DMS 273 treated with DMSO at 0.1 percent for 48 hours (cell line): ENCODE data around the gene ZBTB49.
"Not testable (repeated sequence)": the region's sequence is repeated elsewhere in the genome, so short reads cannot be mapped to it uniquely, and the experiment has no call there.

ENCODE experiments used
- DNase-seq: peaks from one replicate; lab custom pipeline; 2025; lab: John Stamatoyannopoulos, UW

Gene ZBTB49

DNA sequence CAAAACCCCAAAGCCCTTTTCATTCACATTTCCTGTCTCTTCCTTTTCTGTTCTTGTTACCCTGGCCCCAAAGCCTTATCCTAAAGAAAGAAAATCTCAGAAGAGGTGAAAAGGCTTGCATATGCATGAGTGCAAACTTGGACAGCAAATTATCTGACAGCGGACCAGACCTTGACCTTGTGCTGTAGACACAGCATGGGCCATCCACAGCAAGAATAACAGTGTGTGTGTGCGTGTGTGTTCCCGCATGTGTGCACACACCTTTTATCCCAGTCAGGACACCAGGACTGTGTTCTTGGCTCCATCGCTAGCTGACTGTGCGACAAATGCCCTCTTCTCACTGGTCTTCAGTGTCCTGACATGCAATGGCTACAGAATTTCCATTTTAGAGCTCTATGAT is 35.3 kb downstream of the ZBTB49 start:
- no peak for DNase-seq

DNA sequence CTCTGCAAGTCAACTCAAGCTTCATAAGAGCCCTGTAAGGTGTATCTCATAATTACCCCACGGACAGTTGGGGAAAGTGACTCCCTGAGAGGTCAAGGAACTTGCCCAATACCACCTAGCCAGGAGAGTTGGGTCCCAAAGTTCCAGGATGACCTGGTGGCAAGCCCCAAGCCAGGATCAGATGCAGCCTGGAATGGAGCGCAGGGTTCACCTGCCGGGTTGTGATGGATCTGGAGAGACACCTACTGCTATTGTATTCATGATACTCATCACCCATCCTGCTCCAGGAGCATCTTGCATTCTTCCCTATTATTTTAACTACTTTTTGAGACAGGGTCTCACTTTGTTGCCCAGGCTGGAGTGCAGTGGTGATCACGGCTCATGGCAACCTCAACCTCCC is 36.1 kb downstream of the ZBTB49 start:
- DNase-seq: no peak

DNA sequence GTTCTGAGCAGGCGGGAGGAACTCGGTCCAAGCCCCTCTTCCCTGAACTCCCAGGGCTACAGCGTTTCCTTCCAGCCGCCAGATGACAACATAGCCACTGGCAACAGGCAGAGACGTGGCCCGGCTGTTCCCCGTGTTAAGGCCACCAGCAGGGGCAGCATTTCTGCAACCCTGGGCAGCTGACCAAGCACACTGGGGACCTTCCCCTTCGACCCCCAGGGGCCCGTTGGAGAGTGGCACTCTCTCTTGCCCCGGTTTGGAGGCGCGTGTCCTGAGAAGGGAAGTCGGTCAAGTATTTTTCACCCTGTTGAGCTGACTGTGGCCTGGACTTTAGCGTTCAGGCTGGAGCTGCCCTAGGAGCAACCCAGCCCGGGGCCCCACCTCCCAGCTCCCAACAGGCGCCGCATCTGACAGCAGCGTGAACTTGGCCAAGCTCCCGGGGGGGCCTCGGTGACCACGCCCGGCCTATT is 37.6 kb downstream of the ZBTB49 start:
- no peak for DNase-seq

DNA sequence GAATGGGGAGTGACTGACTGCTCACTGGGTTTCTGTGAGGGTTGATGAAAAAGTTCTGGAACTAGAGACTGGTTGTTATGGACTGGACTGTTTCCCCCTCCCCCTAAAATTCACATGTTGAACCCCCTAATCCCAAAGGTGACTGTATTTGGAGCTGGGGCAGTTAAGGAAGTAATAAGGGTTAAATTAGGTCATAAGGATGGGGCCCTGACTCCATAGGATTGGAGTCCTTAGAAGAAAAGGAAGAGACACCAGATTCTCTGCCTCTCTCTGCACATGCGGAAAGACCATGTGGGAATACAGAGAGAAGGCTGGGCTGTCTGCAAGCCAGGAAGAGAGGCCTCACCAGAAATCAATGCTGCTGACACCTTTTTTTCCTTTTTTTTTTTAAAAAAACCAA is 38.2 kb downstream of the ZBTB49 start:
- DNase-seq: no peak

DNA sequence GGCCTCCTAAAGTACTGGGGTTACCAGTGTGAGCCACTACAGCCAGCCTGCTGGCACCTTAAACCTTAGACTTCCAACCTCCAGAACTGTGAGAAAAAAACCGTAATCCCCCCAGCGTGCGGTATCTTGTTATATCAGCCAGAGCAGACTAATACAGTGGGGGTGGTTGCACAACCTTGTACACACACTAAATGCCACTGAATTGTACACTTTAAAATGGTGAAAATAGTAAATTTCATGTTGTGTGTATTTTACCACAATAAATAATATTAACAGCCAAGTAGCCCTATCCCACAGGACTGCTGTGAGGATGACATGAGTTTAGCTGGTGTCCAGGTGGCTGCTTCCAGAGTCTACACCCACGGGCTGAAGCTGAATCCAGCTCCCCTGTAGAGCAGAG is 38.8 kb downstream of the ZBTB49 start:
- no peak for DNase-seq

DNA sequence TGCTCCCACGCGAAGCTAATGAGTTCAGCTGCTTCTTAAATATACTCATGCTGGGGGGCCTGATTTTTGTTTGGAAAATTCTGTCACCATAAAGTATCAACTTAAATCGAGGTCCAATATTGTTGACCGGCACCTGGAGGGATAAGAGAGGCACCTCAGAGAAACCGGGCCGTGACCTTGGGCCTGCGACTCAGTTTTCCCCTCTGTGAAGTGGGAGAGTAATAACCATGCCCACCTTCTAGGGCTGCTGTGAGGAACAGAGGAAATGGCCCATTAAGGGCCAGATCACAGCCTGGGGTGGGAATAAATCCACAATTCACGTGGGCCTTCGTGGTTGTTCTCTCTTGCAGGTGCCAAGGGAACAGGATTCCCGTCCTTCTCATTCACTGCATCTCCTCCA is 39.4 kb downstream of the ZBTB49 start:
- no peak for DNase-seq

DNA sequence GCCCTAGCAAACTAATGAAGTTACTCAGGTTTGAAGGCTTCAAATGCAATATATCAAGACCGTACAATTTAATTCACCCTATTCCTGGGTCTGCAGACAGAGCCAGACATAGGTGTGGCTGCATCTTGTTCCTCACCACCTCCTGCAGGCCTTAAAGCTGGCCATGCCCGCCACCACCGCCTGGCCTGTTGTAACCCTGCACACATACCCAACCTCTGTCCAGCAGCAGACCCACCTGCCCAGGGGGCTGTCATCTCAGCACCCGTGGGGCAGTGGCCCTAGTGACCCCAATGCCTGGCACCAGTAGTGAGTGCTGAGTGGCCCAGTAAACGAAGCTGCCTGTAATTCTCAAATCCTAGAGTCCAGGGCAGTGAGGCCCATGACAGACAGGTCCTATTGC is 40.7 kb downstream of the ZBTB49 start:
- DNase-seq: no peak

DNA sequence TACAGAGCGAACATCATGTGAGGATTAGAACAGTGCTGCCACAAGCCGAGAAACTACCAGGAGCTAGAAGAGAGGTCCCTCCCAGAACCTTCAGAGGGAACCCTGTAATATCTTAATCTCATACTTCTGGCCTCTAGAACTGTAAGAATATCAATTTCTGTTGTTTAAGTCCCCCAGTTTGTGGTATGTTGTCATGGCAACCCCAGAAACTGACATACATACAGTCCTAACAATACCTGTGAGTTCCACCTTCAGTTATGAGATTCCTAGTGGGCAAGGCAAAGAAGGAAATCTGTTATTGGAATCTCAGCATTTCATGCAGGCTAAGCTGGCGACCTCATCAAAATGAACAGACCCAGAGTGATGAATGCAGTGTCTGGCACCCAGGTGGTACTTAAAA is 42.5 kb downstream of the ZBTB49 start:
- DNase-seq: no peak

DNA sequence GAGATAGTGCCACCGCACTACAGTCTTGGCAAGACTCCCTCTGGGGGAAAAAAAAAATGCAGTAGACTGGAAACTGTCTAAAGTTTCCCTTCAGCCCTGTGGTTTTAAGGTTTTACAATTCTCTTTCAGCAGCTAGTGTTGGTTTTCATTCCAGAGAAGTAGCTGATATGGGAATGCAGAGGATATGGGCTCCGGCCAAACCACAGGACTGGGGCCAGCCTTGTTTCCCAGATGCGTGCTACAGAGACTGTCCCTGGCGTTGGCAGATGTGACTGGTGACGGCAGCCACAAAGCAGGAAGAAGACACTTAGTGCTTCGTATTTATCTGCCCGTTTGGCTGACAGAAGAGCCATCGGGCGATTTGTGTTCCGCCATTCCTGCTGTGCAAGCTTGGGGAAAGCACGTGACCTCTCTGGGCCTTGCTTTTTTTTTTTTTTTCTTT is 43.2 kb downstream of the ZBTB49 start:
- DNase-seq: no peak

DNA sequence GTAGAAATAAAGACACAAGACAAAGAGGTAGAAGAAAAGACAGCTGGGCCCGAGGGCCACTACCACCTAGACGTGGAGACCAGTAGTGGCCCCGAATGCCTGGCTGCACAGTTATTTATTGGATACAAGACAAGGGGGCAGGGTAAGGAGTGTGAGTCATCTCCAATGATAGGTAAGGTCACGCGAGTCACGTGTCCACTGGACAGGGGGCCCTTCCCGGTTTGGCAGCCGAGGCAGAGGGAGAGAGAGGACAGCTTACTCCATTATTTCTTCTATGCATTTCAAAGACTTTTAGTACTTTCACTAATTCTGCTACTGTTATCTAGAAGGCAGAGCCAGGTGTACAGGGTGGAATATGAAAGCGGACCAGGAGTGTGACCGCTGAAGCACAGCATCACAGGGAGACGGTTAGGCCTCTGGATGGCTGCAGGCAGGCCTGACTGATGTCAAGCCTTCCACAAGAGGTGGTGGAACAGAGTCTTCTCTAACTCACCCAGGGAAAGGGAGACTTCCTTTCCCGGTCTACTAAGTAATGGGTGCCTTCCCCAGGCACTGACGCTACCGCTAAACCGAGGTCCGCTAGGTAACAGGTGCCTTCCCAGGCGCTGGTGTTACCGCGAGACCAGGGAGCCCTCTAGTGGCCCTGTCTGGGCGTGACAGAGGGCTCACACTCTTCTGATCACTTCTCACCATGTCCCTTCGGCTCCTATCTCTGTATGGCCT is 44.9 kb downstream of the ZBTB49 start:
- DNase-seq: no peak

DNA sequence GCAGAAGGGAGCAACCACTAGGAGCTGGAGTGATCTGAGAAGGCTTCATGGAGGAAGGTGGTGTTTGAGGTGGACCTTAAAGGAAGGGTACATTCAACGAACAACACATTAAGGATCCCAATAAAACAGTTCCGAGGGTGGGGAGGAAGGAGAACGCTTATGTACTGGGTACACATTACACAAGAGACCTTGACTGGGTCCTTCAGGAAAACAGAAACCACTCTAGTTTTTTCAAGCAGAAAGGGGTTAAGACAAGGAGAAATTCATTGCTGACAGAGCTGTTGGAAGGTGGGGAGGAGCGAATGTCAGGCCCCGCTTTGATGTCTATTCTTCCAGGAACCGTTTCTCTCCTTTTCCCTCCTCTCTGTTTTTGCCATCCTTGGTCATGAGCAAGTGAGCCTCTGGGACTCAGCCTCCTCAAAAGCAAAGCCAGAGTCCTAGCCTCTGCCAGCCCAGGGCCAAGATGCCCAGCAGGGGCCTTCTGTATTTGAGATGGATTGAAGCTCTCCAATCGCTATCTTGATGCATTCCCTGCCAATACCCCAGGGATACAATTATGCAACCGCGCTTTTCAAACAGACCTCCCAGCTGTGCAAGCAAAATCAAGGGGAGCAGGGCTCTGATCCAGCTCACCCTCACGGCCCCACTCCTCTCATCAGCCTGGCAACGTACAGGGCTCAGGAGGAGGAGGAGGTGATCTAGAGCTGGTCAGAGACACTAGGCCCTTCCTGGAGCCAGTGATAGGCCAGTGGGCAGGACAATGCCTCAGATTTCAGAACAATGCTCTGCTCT is 48.4 kb downstream of the ZBTB49 start:
- no peak for DNase-seq

DNA sequence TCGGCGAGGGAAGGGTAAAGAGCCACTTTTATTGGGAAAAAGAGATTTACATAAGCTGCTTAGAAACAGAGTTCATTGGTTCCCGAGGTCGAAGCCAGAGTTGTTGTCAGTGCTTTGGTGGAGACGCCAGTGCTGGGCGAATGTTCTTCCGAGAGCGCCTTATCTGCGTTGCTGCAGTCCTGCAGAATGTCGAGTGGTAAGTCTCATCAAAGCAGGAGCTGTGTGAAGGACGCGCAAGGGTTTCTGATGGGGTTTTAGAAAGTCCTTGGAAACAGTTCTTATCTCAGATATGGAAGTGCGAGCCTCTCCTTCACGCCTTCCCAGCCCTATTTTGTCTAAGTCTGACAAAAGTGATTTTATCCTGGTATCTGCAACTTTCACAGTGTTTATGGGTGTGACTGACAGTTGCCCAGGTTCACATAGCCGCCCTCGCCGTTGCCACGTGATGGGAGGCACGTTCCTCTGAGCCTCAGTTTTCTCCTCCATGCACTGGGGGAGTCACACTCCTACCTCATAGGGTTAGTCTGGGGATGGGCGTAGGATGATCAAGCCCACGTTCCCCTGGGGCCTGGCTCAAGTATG is 49.5 kb downstream of the ZBTB49 start:
- no peak for DNase-seq

DNA sequence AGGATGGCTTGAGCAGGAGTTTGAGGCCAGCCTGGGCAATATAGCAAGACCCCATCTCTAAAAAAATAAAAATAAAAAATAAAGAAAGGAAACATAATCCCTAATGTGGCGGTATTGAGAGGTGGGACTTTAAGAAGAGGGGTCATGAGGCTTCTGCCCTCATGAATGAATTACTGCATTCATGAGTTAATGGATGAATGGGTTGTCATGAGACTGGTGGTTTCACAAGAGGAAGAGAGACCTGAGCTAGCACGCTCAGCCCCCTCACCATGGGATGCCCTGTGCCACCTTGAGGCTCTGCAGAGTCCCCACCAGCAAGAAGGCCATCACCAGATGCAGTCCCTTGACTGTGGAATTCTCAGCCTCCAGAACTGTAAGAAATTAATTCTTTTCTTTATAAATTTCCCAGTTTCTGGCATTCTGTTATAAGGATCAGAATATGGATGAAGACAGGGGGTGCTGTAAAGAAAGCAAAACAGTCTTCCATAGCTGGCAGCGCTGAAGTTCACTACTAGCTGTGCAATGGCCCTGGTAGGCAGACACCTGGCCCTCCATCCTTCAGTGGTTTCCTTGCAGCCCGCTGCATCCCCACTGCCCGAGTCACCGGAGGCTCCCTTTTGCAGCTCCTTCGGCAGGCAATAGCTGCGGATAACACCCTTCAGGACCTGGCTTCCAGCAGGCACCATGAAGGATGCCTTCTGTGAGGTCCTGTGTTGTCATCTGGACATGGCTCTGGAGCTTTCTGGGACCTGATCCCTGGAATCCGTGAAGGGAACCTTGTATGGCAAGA is 52.0 kb downstream of the ZBTB49 start:
- no peak for DNase-seq

DNA sequence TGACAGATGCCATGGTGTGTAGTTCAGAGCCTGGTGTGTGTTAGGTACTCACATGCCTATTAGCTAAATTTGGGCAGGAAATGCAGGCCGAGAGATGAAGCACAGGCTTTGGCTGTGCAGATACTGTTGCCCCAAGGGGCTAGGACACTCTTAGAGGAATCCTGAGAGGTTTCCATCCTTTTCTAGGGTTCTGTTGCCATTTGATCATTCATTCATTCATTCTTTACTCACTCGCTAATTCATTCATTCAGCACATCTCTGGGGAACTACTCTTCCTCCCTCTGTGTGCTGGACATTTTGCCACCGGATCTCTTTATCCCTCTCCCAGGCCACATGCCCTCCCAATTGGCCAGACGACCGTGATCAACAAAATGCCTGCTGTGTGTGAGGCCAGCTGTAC is 53.0 kb downstream of the ZBTB49 start:
- DNase-seq: no peak

DNA sequence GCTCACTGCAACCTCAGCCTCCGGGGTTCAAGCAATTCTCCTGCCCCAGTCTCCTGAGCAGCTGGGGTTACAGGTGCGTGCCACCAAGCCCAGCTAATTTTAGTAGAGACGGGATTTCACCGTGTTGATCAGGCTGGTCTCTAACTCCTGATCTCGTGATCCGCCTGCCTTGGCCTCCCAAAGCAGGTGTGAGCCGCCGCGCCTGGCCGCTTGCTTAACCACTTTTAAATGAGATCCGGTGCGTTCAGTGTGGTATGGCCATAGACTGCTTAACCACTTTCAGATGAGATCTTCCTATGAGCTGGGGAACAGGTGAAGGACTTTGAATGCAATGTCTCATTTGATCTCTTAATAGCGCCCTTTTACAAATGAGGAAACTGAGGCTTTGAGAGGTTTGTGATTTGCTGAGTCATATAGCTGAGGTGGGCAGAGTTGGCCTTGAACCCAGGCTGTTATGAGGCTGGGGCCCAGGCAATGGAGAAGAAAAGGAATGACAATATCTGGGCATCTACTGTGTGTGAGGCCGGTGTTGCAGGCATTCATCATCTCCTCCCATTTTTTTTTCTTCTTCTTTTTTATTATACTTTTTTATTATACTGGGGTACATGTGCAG is 55.0 kb downstream of the ZBTB49 start:
- DNase-seq: no peak

DNA sequence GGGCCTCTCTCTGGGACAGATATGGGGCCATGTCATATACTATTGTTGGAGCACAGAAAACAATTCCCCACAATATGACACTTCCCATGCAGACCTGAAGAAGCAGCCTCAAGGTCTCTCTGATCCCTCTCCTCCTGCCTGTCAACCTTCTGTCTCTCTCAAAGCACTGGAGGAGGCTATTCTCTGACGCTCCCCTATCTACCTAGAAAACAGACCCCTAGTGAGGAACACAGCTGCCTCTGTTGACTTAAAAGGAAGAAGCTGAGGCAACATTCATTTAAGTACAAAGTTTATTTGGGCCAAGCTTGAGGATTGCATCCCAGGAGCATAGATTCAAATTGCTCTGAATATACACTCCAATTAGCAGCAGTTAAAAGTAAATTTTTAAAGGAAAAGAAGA is 57.5 kb downstream of the ZBTB49 start:
- DNase-seq: no peak

DNA sequence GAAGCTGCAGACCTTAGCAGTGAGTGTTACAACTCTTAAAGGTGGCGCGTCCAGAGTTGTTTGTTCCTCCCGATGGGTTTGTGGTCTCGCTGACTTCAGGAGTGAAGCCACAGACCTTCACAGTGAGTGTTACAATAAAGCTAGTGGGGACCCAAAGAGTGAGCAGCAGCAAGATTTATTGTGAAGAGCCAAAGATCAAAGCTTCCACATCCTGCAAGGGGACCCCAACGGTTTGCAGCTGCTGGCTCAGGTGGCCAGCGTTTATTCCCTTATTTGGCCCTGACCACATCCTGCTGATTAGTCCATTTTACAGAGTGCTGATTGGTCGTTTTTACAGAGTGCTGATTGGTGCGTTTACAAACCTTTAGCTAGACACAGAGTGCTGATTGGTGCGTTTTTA is 58.5 kb downstream of the ZBTB49 start:
- not testable (repeated sequence) for DNase-seq

DNA sequence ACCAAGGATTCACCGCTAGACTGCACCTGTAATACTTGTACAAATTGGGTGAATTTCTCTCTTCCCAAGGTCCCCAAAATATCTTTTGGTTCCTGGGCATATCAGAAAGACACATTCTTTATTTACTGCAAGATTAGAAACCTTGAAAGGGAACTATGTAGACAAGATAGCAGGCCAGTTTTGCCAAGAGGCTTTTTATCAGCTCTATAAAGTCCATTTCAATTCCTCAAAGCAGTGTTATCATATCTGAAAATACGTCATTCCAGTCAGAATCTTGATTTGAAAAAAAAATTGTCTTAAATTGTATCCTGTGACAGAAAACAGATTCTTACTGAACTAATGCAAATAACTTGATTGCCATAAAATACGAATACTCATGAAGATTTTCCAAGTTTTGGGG is 59.8 kb downstream of the ZBTB49 start:
- DNase-seq: no peak

DNA sequence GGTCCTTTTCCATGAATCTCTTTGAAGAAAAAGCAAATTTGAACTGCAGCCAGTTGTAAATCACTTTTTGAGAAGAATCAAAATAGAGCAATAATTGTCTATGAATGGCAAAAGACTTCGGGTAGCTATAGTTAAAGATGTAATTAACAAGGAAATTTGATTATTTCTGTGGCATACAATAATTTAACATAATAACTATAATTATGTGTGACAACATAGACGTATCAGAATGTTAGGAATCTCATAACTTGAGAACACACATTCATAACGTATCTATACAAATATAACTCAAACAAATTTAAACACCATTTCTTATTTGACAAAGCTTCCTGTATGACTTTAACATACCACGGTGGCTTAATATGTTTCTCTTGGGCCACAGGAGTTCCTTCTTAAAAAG is 60.9 kb downstream of the ZBTB49 start:
- DNase-seq: no peak

DNA sequence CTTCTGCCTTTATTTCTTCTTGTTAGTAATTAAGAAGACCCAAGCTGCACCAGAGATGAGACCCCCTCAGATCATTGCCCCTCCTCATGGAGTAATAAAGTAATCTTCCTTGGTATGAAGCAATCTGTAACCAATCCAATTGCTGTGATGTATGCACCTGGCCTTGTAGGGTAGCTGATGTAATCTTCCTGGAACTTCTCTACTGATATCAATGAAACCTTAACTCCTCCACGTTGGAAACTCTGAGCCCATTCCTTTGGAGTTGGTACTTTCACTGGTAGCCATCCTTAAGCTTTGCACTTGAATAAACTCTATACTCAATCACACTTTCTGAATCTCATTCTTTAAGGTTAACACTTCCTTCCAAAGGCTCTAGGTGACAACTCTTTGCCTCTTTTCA is 65.3 kb downstream of the ZBTB49 start:
- no peak for DNase-seq

DNA sequence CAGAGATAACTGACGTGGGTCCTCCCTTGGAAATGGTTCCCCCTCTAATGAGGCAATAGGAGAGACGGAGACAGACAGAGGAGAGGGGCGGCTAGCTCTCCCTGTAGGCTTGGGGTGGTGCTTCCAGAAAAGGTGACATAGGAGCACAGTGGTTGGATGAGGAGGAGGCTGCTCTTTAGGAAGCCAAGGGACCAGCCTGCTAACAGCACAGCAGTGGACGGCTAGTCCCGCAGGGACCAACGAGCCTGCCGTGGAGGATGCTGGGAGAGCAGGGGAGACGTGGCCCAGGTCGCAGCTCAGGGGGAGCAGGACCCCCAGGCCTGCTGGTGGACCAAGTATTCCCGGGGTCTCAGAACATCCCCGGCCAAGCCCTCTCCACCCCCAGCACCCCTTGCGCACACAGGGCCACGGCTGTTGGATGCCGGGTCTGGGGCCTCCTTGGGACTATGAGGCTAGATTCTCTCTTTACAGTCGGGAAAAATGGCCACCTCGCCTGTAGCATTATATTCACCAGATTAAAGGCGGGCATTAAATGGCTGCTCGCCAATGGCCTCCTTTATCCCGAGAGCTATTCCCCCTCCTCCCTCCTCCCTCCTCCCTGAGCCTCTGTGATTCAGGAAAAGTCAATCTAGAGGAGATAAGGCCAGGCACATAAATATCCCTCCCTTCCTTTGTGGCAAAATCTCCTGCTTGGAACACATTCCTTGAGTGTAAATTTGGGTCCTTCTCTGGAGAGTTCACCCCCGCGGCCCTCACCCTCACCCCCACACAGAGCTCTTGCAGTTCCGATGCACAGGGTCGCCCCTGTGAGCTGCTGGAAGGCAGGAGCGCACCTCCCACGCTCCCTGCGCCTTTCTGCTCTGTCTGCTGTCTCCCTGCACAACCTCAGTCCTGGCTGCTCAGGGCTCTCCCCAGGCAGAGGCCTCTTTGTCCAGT is 66.3 kb downstream of the ZBTB49 start:
- DNase-seq: no peak
